GM21619 (cell line): ENCODE results near the gene MYO15A.
"Not testable (repeated sequence)": the region's sequence is repeated elsewhere in the genome, so short reads cannot be mapped to it uniquely, and the experiment has no call there.

Source experiments
- ATAC-seq: cut with Tn5 transposase; IDR thresholded peaks from one replicate; pipeline ENCODE4 v1.9.1; 2021; ENCODE audit not compliant: unreplicated experiment

MYO15A gene

GRCh38 chr17:18206962-18207361 is 98.4 kb downstream of the MYO15A start:
- no peak for ATAC-seq

- no peak for ATAC-seq
Measured at GRCh38 chr17:18208092-18208491, 99.5 kb downstream of the MYO15A start.

- no peak for ATAC-seq
Measured at GRCh38 chr17:18213666-18214270, 105.2 kb downstream of the MYO15A start.

GRCh38 chr17:18216906-18217305 is 108.3 kb downstream of the MYO15A start:
- ATAC-seq, result not testable (repeated sequence)

- no peak for ATAC-seq
Measured at GRCh38 chr17:18217412-18218015, 109.0 kb downstream of the MYO15A start.

GRCh38 chr17:18218756-18219415 is 110.3 kb downstream of the MYO15A start:
- no peak for ATAC-seq

GRCh38 chr17:18224053-18224386 is 115.5 kb downstream of the MYO15A start:
- ATAC-seq, result no peak

GRCh38 chr17:18224387-18225120 is 116.0 kb downstream of the MYO15A start:
- ATAC-seq, result no peak

- peak; percentile 71 for ATAC-seq
Measured at GRCh38 chr17:18225121-18225641, 116.6 kb downstream of the MYO15A start, which contains the start of gene LLGL1. LLGL1 (plus strand) TSS chr17:18225635; CDS start chr17:18225683, 48 bp downstream.

GRCh38 chr17:18225642-18226283 is 117.2 kb downstream of the MYO15A start:
- peak; percentile 20 for ATAC-seq

- no peak for ATAC-seq
Measured at GRCh38 chr17:18226284-18226945, 117.9 kb downstream of the MYO15A start.

GRCh38 chr17:18227635-18228034 is 119.1 kb downstream of the MYO15A start:
- ATAC-seq, result no peak

GRCh38 chr17:18228176-18228682 is 119.7 kb downstream of the MYO15A start:
- ATAC-seq, result no peak

GRCh38 chr17:18229254-18229653 is 120.7 kb downstream of the MYO15A start:
- no peak for ATAC-seq
